Measurements from ENCODE around the gene PXYLP1. TPM values are rescaled to one million over a fixed set of nuclear protein-coding genes. Genes with fewer than 3 reads are reported as not detected.

Gene PXYLP1
- polyA plus RNA-seq, 1 experiment = 11.2 TPM

- ChIA-PET CTCF (interaction anchor here (1.0 to 3.6 kb wide), 8 partner anchors 9 to 48 kb away, joined by 3 to 13 read pairs (median 8); partner anchors contain the start of gene PXYLP1), POLR2A (no interaction called here)
- no peak for DNase-seq (ENCODE audit: low read depth)
- Histone ChIP-seq H3K36me3 (ENCODE audit: control insufficient read depth, insufficient read depth, low read length) (no peaks in the 10 kb centered on the region), H3K4me3 (ENCODE audit: low read depth, low read length) (no peak overlapping the region), H3K27me3 (ENCODE audit: control insufficient read depth, insufficient read depth, low read length) (no peaks in the 10 kb centered on the region; the same call in 1 of the 2 replicates)
- TF ChIP-seq, protein P1, sequence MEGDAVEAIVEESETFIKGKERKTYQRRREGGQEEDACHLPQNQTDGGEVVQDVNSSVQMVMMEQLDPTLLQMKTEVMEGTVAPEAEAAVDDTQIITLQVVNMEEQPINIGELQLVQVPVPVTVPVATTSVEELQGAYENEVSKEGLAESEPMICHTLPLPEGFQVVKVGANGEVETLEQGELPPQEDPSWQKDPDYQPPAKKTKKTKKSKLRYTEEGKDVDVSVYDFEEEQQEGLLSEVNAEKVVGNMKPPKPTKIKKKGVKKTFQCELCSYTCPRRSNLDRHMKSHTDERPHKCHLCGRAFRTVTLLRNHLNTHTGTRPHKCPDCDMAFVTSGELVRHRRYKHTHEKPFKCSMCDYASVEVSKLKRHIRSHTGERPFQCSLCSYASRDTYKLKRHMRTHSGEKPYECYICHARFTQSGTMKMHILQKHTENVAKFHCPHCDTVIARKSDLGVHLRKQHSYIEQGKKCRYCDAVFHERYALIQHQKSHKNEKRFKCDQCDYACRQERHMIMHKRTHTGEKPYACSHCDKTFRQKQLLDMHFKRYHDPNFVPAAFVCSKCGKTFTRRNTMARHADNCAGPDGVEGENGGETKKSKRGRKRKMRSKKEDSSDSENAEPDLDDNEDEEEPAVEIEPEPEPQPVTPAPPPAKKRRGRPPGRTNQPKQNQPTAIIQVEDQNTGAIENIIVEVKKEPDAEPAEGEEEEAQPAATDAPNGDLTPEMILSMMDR (IDR thresholded peaks at IDR 0.05; ENCODE audit: insufficient read depth, low read depth, low read length) = no peak
These were observed 23.7 kb downstream of the PXYLP1 start for GRCh38 chr3:141255137-141255845.

DNA sequence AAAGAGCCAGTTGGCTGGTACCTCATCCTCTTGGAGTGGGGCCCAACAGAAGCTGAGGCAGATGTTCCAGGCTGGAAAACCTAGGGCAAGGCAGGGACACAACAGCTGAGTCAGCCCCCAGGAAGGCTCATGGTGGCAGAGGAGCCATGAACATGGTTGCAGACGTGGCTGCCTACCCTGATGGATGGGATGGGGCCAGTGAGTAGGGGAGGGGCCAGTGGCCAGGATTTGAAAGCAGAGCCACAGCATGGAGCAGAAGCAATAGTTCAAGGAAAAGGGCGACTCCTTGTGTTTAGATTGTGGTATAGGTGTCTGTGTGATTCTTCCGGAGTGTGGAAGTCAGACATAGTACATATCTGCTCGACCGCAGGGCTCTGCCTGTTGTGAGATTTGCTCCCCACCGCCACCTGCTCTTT is 24.2 kb downstream of the PXYLP1 start:
- CTCF ChIA-PET = interaction anchor here (1.0 to 3.6 kb wide), 8 partner anchors 9 to 256 kb away, joined by 3 to 13 read pairs (median 8); partner anchors contain the start of gene PXYLP1
- Histone ChIP-seq H3K4me3 (ENCODE audit: low read depth, low read length) (no peak overlapping the region), H3K27me3 (ENCODE audit: control insufficient read depth, insufficient read depth, low read length) (no peaks in the 10 kb centered on the region; the same call in 1 of the 2 replicates), H3K36me3 (ENCODE audit: control insufficient read depth, insufficient read depth, low read length) (no peaks in the 10 kb centered on the region)
- TF ChIP-seq, protein P1 (IDR thresholded peaks at IDR 0.05; ENCODE audit: insufficient read depth, low read depth, low read length) = peak; percentile 26; the same call in 1 of the 2 replicates
- POLR2A ChIA-PET = no interaction called here
- DNase-seq (ENCODE audit: low read depth) = no peak

DNA sequence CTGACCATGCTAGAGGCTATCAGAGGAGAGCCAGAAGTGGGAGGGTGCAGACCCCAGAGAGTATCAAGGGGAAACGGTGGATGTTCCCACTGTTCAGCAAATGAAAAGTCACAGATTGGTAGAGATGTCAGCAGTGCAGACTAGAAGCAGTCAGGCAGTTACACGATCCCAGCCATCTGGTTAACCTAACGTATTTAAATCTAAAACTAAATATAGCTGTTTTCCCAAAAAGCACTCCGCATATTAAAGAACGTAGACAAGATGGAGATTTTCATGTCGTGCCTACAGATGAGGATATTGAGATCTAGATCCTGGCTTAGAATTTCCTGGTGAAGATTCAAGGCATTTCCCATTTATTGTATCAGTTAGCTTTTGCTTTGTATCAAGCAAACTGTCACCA is 25.2 kb downstream of the PXYLP1 start:
- no peak for DNase-seq (ENCODE audit: low read depth)
- ChIA-PET POLR2A (no interaction called here), CTCF (interaction anchor here (1.0 to 3.6 kb wide), 2 partner anchors 25 to 257 kb away, joined by 3 to 13 read pairs; partner anchors contain the start of gene PXYLP1)
- Histone ChIP-seq H3K4me3 (ENCODE audit: low read depth, low read length) (no peak overlapping the region), H3K27me3 (ENCODE audit: control insufficient read depth, insufficient read depth, low read length) (no peaks in the 10 kb centered on the region), H3K36me3 (ENCODE audit: control insufficient read depth, insufficient read depth, low read length) (no peaks in the 10 kb centered on the region)
- TF ChIP-seq, protein P1 (IDR thresholded peaks at IDR 0.05; ENCODE audit: insufficient read depth, low read depth, low read length) = no peak

- Histone ChIP-seq H3K27me3 (ENCODE audit: control insufficient read depth, insufficient read depth, low read length) (no peaks in the 10 kb centered on the region), H3K4me3 (ENCODE audit: low read depth, low read length) (no peak overlapping the region), H3K36me3 (ENCODE audit: control insufficient read depth, insufficient read depth, low read length) (no peaks in the 10 kb centered on the region)
- ChIA-PET POLR2A (no interaction called here), CTCF (interaction anchor here (1.2 to 3.6 kb wide), 2 partner anchors 26 kb away, joined by 3 to 13 read pairs; partner anchors contain the start of gene PXYLP1)
- TF ChIP-seq, protein P1 (IDR thresholded peaks at IDR 0.05; ENCODE audit: insufficient read depth, low read depth, low read length) = no peak
- DNase-seq (ENCODE audit: low read depth) = no peak
These were observed 26.3 kb downstream of the PXYLP1 start for GRCh38 chr3:141257961-141258360.

DNA sequence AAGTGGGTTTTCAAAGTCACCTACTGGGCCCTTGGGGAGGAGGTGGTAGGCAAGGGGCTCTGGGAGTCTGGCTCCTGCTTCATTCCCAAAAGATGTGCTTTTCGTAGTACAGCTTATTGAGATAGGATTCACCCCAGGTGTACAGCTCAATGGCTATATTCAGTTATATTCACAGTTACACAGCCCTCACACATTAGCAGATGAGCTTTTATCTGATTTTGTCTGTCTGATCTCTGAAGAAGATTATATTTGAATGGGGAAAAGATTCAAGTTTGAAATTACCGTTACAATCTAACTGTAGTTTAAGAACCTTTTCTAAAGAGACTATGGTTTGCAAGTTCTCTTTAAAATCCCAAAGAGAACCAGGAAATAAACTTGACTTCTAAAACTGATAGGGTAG is 27.3 kb downstream of the PXYLP1 start:
- ChIA-PET CTCF (interaction anchor here (0.6 to 1.2 kb wide), 2 partner anchors 27 to 42 kb away, joined by 3 read pairs; partner anchors contain the start of gene PXYLP1), POLR2A (no interaction called here)
- Histone ChIP-seq H3K27me3 (ENCODE audit: control insufficient read depth, insufficient read depth, low read length) (no peaks in the 10 kb centered on the region), H3K36me3 (ENCODE audit: control insufficient read depth, insufficient read depth, low read length) (no peaks in the 10 kb centered on the region), H3K4me3 (ENCODE audit: low read depth, low read length) (no peak overlapping the region)
- TF ChIP-seq, protein P1 (IDR thresholded peaks at IDR 0.05; ENCODE audit: insufficient read depth, low read depth, low read length) = no peak
- no peak for DNase-seq (ENCODE audit: low read depth)
